HEK293 (cell line): ENCODE measurements around the gene SBF1.

Experiments
- CTCF ChIA-PET: fragments of 350-600 bp; formaldehyde crosslinking; extraction: SDS; loops from one replicate; lab custom pipeline; 2021; ENCODE audit warnings: antibody characterized with exemption; lab: Yijun Ruan, JAX
- POLR2A ChIA-PET: fragments of 300-600 bp; formaldehyde crosslinking; extraction: SDS; loops from one replicate; lab custom pipeline; 2020; ENCODE audit warnings: antibody characterized with exemption, inconsistent platforms; lab: Yijun Ruan, JAX
- H3K27ac ChIP-seq: fragments of 200-500 bp; sonication (Bioruptor generic); 2 replicates; pipeline ENCODE4 v1.5.1; 2014; ENCODE audit warnings: low read depth, low read length, control low read depth, inconsistent platforms; ENCODE audit errors: extremely low read depth
- H3K36me3 ChIP-seq, 2 experiments: fragments of 200-500 bp in 1 of 2; sonication (Bioruptor generic) in 1 of 2; 1 replicate in 1 of 2; 2 replicates in 1 of 2; pipeline ENCODE4 v1.5.1; 2014 to 2017; ENCODE audit warnings: inconsistent platforms in 2 of 2, low read length in 2 of 2; ENCODE audit not compliant: control insufficient read depth in 2 of 2, insufficient read depth in 1 of 2
- H3K4me1 ChIP-seq: fragments of 200-500 bp; sonication (Bioruptor generic); 2 replicates; pipeline ENCODE4 v1.5.1; 2014; ENCODE audit warnings: mild to moderate bottlenecking, low read length, inconsistent platforms; ENCODE audit not compliant: control insufficient read depth, insufficient read depth
- H3K4me3 ChIP-seq: 2 replicates; pipeline ENCODE4 v1.5.1; 2011; ENCODE audit warnings: low read depth, mild to moderate bottlenecking, control low read depth, low read length, moderate library complexity
- H3K9me3 ChIP-seq: fragments of 200-500 bp; sonication (Bioruptor generic); 2 replicates; pipeline ENCODE4 v1.5.1; 2014; ENCODE audit warnings: low read depth, low read length, inconsistent platforms; ENCODE audit not compliant: control insufficient read depth, insufficient read depth
- CTCF ChIP-seq: fragments of 450-650 bp; formaldehyde crosslinking; IDR thresholded peaks from 2 replicates; pipeline ENCODE4 v1.5.1; 2016; ENCODE audit warnings: missing biosample characterization, missing genetic modification characterization
- EGR2 ChIP-seq: fragments of 450-650 bp; formaldehyde crosslinking; IDR thresholded peaks from 2 replicates; pipeline ENCODE4 v1.5.1; 2016; ENCODE audit warnings: low read depth, missing biosample characterization, missing genetic modification characterization
- GLIS1 ChIP-seq: fragments of 450-650 bp; formaldehyde crosslinking; IDR thresholded peaks from 2 replicates; pipeline ENCODE4 v1.5.1; 2016; ENCODE audit warnings: missing biosample characterization, missing genetic modification characterization
- KLF8 ChIP-seq: fragments of 450-650 bp; formaldehyde crosslinking; IDR thresholded peaks from 2 replicates; pipeline ENCODE4 v1.5.1; 2016; ENCODE audit warnings: missing biosample characterization, missing genetic modification characterization
- MEIS1 ChIP-seq: sonication (generic); formaldehyde crosslinking; IDR thresholded peaks from 2 replicates; pipeline ENCODE4 v1.8.1; 2022; ENCODE audit warnings: missing genetic modification reagents, mild to moderate bottlenecking, borderline replicate concordance
- MYNN ChIP-seq: fragments of 450-650 bp; formaldehyde crosslinking; IDR thresholded peaks from 2 replicates; pipeline ENCODE4 v1.5.1; 2016; ENCODE audit warnings: missing biosample characterization, missing genetic modification characterization, borderline replicate concordance
- SP7 ChIP-seq: fragments of 450-650 bp; formaldehyde crosslinking; IDR thresholded peaks from 2 replicates; pipeline ENCODE4 v1.5.1; 2016; ENCODE audit warnings: missing biosample characterization, missing genetic modification characterization
- TRIM28 ChIP-seq: IDR thresholded peaks from 2 replicates; pipeline ENCODE4 v1.6.1; 2011; ENCODE audit warnings: low read length, control low read depth, borderline replicate concordance
- ZBTB1 ChIP-seq: fragments of 450-650 bp; formaldehyde crosslinking; IDR thresholded peaks from 2 replicates; pipeline ENCODE4 v1.5.1; 2016; ENCODE audit warnings: missing biosample characterization, missing genetic modification characterization
- ZBTB17 ChIP-seq: fragments of 450-650 bp; formaldehyde crosslinking; IDR thresholded peaks from 2 replicates; pipeline ENCODE4 v1.5.1; 2016; ENCODE audit warnings: missing biosample characterization, missing genetic modification characterization
- ZBTB21 ChIP-seq: fragments of 450-650 bp; formaldehyde crosslinking; IDR thresholded peaks from 2 replicates; pipeline ENCODE4 v1.5.1; 2017; ENCODE audit warnings: missing biosample characterization, missing genetic modification characterization
- ZBTB26 ChIP-seq: fragments of 450-650 bp; formaldehyde crosslinking; optimal IDR thresholded peaks from 2 replicates; pipeline ENCODE3; 2016; ENCODE audit warnings: missing biosample characterization, mild to moderate bottlenecking, missing genetic modification characterization
- ZBTB49 ChIP-seq: fragments of 450-650 bp; formaldehyde crosslinking; IDR thresholded peaks from 2 replicates; pipeline ENCODE4 v1.5.1; 2016; ENCODE audit warnings: missing biosample characterization, missing genetic modification characterization, low read depth
- ZFHX2 ChIP-seq: fragments of 450-650 bp; formaldehyde crosslinking; conservative IDR thresholded peaks from 2 replicates; pipeline ENCODE4 v1.5.1; 2016; ENCODE audit warnings: missing biosample characterization, missing genetic modification characterization
- ZIC2 ChIP-seq: fragments of 450-650 bp; formaldehyde crosslinking; IDR thresholded peaks from 2 replicates; pipeline ENCODE4 v1.5.1; 2016; ENCODE audit warnings: missing biosample characterization, missing genetic modification characterization
- ZNF114 ChIP-seq: fragments of 450-650 bp; formaldehyde crosslinking; IDR thresholded peaks from 2 replicates; pipeline ENCODE4 v1.5.0; 2017; ENCODE audit warnings: missing biosample characterization, missing genetic modification characterization
- ZNF175 ChIP-seq: fragments of 450-650 bp; formaldehyde crosslinking; IDR thresholded peaks from 2 replicates; pipeline ENCODE4 v1.5.1; 2016; ENCODE audit warnings: missing biosample characterization, missing genetic modification characterization
- ZNF24 ChIP-seq: fragments of 450-650 bp; formaldehyde crosslinking; IDR thresholded peaks from 2 replicates; pipeline ENCODE4 v1.5.1; 2016; ENCODE audit warnings: missing biosample characterization, missing genetic modification characterization
- ZNF26 ChIP-seq: fragments of 450-650 bp; formaldehyde crosslinking; IDR thresholded peaks from 2 replicates; pipeline ENCODE4 v1.5.1; 2016; ENCODE audit warnings: missing biosample characterization, missing genetic modification characterization
- ZNF449 ChIP-seq: fragments of 450-650 bp; formaldehyde crosslinking; IDR thresholded peaks from 2 replicates; pipeline ENCODE4 v1.5.1; 2017; ENCODE audit warnings: missing biosample characterization, mild to moderate bottlenecking, missing genetic modification characterization, moderate library complexity
- ZNF521 ChIP-seq: fragments of 450-650 bp; formaldehyde crosslinking; IDR thresholded peaks from 2 replicates; pipeline ENCODE4 v1.5.1; 2017; ENCODE audit warnings: missing biosample characterization, mild to moderate bottlenecking, missing genetic modification characterization
- ZNF596 ChIP-seq: fragments of 450-650 bp; IDR thresholded peaks from 2 replicates; pipeline ENCODE4 v1.5.0; 2018; ENCODE audit warnings: missing biosample characterization, mild to moderate bottlenecking, missing genetic modification characterization, moderate library complexity
- ZNF645 ChIP-seq: fragments of 450-650 bp; formaldehyde crosslinking; IDR thresholded peaks from 2 replicates; pipeline ENCODE4; 2016; ENCODE audit warnings: missing biosample characterization, missing genetic modification characterization
- ZNF677 ChIP-seq: fragments of 450-650 bp; IDR thresholded peaks from 2 replicates; pipeline ENCODE4 v1.5.0; 2018; ENCODE audit warnings: missing biosample characterization, mild to moderate bottlenecking, missing genetic modification characterization, moderate library complexity
- ZNF768 ChIP-seq: fragments of 450-650 bp; formaldehyde crosslinking; IDR thresholded peaks from 2 replicates; pipeline ENCODE4 v1.5.1; 2018; ENCODE audit warnings: missing biosample characterization, mild to moderate bottlenecking, missing genetic modification characterization
- ZSCAN30 ChIP-seq: fragments of 450-650 bp; IDR thresholded peaks from 2 replicates; pipeline ENCODE4 v1.5.1; 2018; ENCODE audit warnings: missing biosample characterization, mild to moderate bottlenecking, missing genetic modification characterization, moderate library complexity

SBF1 gene

GRCh38 chr22:50486561-50487289, 11.9 kb upstream of the SBF1 start, which contains the start of gene MIOX (continued):
- TF ChIP-seq ZNF449 (tag by site-specific recombination) (no peak), ZNF645 (tag by site-specific recombination) (no peak), ZBTB21 (tag by site-specific recombination) (no peak), ZNF175 (tag by site-specific recombination) (no peak), GLIS1 (tag by site-specific recombination) (peak; percentile 55), ZNF677 (tag by site-specific recombination) (no peak), ZNF26 (tag by site-specific recombination) (no peak), ZIC2 (peak; percentile 69), ZNF596 (no peak), ZBTB1 (tag by site-specific recombination) (no peak), ZSCAN30 (tag by site-specific recombination) (no peak)

- POLR2A ChIA-PET, result interaction anchor here (0.6 to 2.2 kb wide), 5 partner anchors 12 to 54 kb away, joined by 3 to 8 read pairs (median 4); partner anchors contain the start of genes LMF2 and NCAPH2
- TF ChIP-seq KLF8 (no peak), ZNF521 (no peak), ZFHX2 (tag by site-specific recombination) (0 out of 2 replicates have a peak, but pooled peaks have one; percentile 8), CTCF (peak; percentile 42; the same call in 1 of the 2 replicates), ZBTB26 (no peak), ZBTB49 (tag by site-specific recombination) (no peak), MYNN (tag by site-specific recombination) (no peak), ZBTB17 (tag by site-specific recombination) (0 out of 2 replicates have a peak, but pooled peaks have one; percentile 23), MEIS1 (CRISPR knock-in tag) (no peak), ZNF24 (no peak), ZNF114 (tag by site-specific recombination) (no peak), ZNF768 (tag by site-specific recombination) (no peak), SP7 (tag by site-specific recombination) (no peak), TRIM28 (no peak), EGR2 (tag by site-specific recombination) (no peak)
These were observed 10.6 kb upstream of the SBF1 start for GRCh38 chr22:50485221-50486131.

More at GRCh38 chr22:50485221-50486131, 10.6 kb upstream of the SBF1 start:
- H3K36me3 ChIP-seq, result no peaks in the 10 kb centered on the region
- no peak overlapping the region for H3K4me3 ChIP-seq
- CTCF ChIA-PET, result interaction anchor here (1.2 to 3.1 kb wide), 2 partner anchors 12 kb away, joined by 5 to 21 read pairs; no protein-coding TSS in a partner anchor
- no peaks in the 10 kb centered on the region for H3K4me1 ChIP-seq
- no peak overlapping the region for H3K27ac ChIP-seq
- no peaks in the 10 kb centered on the region for H3K9me3 ChIP-seq
